Measurements from ENCODE around the gene ENOX1. TPM values are rescaled to one million over a fixed set of nuclear protein-coding genes. Genes with fewer than 3 reads are reported as not detected.

Gene ENOX1
- total and polyA plus RNA-seq, 2 of the 8 experiments (the other 6 are each of a cell fraction or from before 2014, with no cell fraction given) = 0.23 to 0.37 TPM

- no peaks in the 10 kb centered on the region for H3K9me3 ChIP-seq (ENCODE audit: insufficient read depth in 2 of 2, low read depth in 1 of 2, low read length in 1 of 2)
- FAIRE-seq = no peak
- no peak overlapping the region for H4K91ac ChIP-seq (replicated peaks; ENCODE audit: insufficient read length, low read length)
- H2AK5ac ChIP-seq (ENCODE audit: low read depth, low read length) = no peak overlapping the region
- POLR2A ChIA-PET (ENCODE audit: partially characterized antibody) = no interaction called here
- H3K36me3 ChIP-seq (ENCODE audit: control insufficient read depth in 2 of 4, insufficient read depth in 4 of 4, low read length in 3 of 4) = no peaks in the 10 kb centered on the region
- H3K4me1 ChIP-seq (replicated peaks in 1 of 4; ENCODE audit: control insufficient read depth in 3 of 4, insufficient read depth in 4 of 4, low read length in 3 of 4) = peaks cover 0 to 3% (median 0%) of the 10 kb centered on the region in 4 experiments; a peak in 1 of 7 replicates
- CTCF ChIA-PET (ENCODE audit: partially characterized antibody) = interaction anchor here (1.5 kb wide), 1 partner anchor 18 kb away, joined by 3 read pairs; no protein-coding TSS in a partner anchor
- no peaks in the 10 kb centered on the region for H4K20me1 ChIP-seq (replicated peaks in 1 of 2; ENCODE audit: control insufficient read depth in 1 of 2, insufficient read depth in 2 of 2, low read length in 2 of 2)
- no peak overlapping the region for H3K9ac ChIP-seq (replicated peaks in 1 of 4; ENCODE audit: extremely low read depth in 1 of 4, low read depth in 3 of 4, low read length in 3 of 4)
- no peak overlapping the region for H3K18ac ChIP-seq (ENCODE audit: extremely low read depth, low read length)
- H2BK20ac ChIP-seq (ENCODE audit: low read length) = no peak overlapping the region
- H3K27ac ChIP-seq (ENCODE audit: low read depth, low read length) = no peak overlapping the region
- no peak overlapping the region for H3K4me3 ChIP-seq (ENCODE audit: extremely low read depth in 1 of 4, insufficient read depth in 2 of 4, low read depth in 3 of 4, low read length in 4 of 4)
- no peak overlapping the region for H3K4me2 ChIP-seq (ENCODE audit: insufficient read depth in 1 of 2, low read depth in 2 of 2, low read length in 2 of 2)
- WGBS, 2 experiments (ENCODE audit: extremely low coverage in 1 of 2, insufficient coverage in 1 of 2, insufficient read length in 1 of 2, insufficient replicate concordance in 2 of 2, low coverage in 1 of 2, low lambda C conversion rate in 2 of 2, missing lambda C conversion rate in 1 of 2) = 88% methylated on average over 2 of the region's 2 CpGs; no CpG with 5 or more reads in 1 of the 2 experiments
- no peak overlapping the region for H3K56ac ChIP-seq (replicated peaks; ENCODE audit: insufficient read length, low read depth, low read length)
- H2BK5ac ChIP-seq (ENCODE audit: low read depth, low read length) = no peak overlapping the region
- no peaks in the 10 kb centered on the region for H3K23me2 ChIP-seq (ENCODE audit: low read depth, low read length)
- no peak overlapping the region for H3K4ac ChIP-seq (replicated peaks; ENCODE audit: insufficient read length, low read depth, low read length)
- no peak overlapping the region for H4K8ac ChIP-seq (ENCODE audit: extremely low read depth, insufficient read depth, low read length)
- no peak overlapping the region for H3K14ac ChIP-seq (ENCODE audit: insufficient read length)
- H3K79me1 ChIP-seq (ENCODE audit: low read depth, low read length) = no peaks in the 10 kb centered on the region
- no peaks in the 10 kb centered on the region for H3K27me3 ChIP-seq (replicated peaks in 1 of 4; ENCODE audit: control insufficient read depth in 3 of 4, extremely low read depth in 1 of 4, insufficient read depth in 3 of 4, low read length in 3 of 4)
- H2AFZ ChIP-seq (ENCODE audit: low read length) = no peak overlapping the region
- no peak overlapping the region for H2BK12ac ChIP-seq (ENCODE audit: low read depth, low read length)
- H3K79me2 ChIP-seq (ENCODE audit: control insufficient read depth in 1 of 2, insufficient read depth in 2 of 2, low read length in 2 of 2) = no peaks in the 10 kb centered on the region
- no peak for DNase-seq (ENCODE audit: low read depth in 1 of 2, low spot score in 2 of 2)
- H2BK120ac ChIP-seq (replicated peaks; ENCODE audit: low read depth, low read length) = no peak overlapping the region
- no peak overlapping the region for H2BK15ac ChIP-seq (ENCODE audit: low read length)
- H3K23ac ChIP-seq (ENCODE audit: insufficient read length) = no peak overlapping the region
- TF ChIP-seq USF2 (IDR thresholded peaks at IDR 0.05; ENCODE audit: low read length) (no peak), SP1 (IDR thresholded peaks at IDR 0.05; ENCODE audit: low read depth, low read length) (no peak), EGR1 (IDR thresholded peaks at IDR 0.05; ENCODE audit: borderline replicate concordance, low read depth, low read length) (no peak), RXRA (IDR thresholded peaks at IDR 0.05; ENCODE audit: insufficient read depth, low read depth, low read length) (no peak), TEAD4 (IDR thresholded peaks at IDR 0.05; ENCODE audit: low read depth, low read length) (no peak), YY1 (IDR thresholded peaks at IDR 0.05; ENCODE audit: low read depth, low read length) (no peak), RFX5 (IDR thresholded peaks at IDR 0.05; ENCODE audit: borderline replicate concordance, low read depth, low read length) (no peak), SIX5 (IDR thresholded peaks at IDR 0.05; ENCODE audit: low read depth, low read length) (no peak), RNF2 (IDR thresholded peaks at IDR 0.05; ENCODE audit: borderline replicate concordance, low read depth, low read length, missing control alignments, poor library complexity, severe bottlenecking) (no peak), NANOG (IDR thresholded peaks at IDR 0.05; ENCODE audit: insufficient read depth, low read depth, low read length, poor library complexity, severe bottlenecking) (no peak), HDAC6 (IDR thresholded peaks at IDR 0.05; ENCODE audit: low read depth, low read length) (no peak), TCF12 (IDR thresholded peaks at IDR 0.05; ENCODE audit: low read depth, low read length) (no peak)
- no peak overlapping the region for H4K5ac ChIP-seq (ENCODE audit: insufficient read length, low read depth, low read length)
These were observed 523.7 kb downstream of the ENOX1 start for GRCh38 chr13:43263047-43263446.

Data from H1 (cell line).